NCI-H187 treated with DMSO at 0.1 percent for 48 hours (cell line): Measurements from ENCODE around the gene ATAD5.
"Not testable (repeated sequence)": the region's sequence is repeated elsewhere in the genome, so short reads cannot be mapped to it uniquely, and the experiment has no call there.

Experiments used
- DNase-seq: peaks from one replicate; lab custom pipeline; 2025; lab: John Stamatoyannopoulos, UW

The ATAD5 gene

GRCh38 chr17:30822919-30823318 is 8.8 kb upstream of the ATAD5 start:
- DNase-seq, result not testable (repeated sequence)

DNA sequence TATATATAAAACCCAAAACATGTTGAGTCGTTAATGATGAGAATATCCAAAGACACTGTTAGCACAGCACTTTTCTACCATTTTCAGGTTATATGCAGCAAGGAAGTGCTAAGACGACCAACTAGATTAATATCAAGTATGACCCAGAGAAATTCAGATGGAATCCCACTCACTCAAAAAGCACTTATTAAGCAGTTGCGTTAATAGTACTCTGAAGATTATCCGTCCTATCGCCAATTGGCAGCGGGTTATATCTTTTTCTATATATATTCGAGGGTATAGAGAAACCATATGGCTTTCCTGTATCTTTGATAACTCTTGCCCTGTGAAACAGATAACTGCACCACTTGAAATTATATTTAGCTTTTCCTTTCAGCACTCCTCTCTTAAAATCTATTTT is 8.3 kb upstream of the ATAD5 start:
- DNase-seq, result no peak

GRCh38 chr17:30824002-30824355 is 7.8 kb upstream of the ATAD5 start:
- no peak for DNase-seq

DNA sequence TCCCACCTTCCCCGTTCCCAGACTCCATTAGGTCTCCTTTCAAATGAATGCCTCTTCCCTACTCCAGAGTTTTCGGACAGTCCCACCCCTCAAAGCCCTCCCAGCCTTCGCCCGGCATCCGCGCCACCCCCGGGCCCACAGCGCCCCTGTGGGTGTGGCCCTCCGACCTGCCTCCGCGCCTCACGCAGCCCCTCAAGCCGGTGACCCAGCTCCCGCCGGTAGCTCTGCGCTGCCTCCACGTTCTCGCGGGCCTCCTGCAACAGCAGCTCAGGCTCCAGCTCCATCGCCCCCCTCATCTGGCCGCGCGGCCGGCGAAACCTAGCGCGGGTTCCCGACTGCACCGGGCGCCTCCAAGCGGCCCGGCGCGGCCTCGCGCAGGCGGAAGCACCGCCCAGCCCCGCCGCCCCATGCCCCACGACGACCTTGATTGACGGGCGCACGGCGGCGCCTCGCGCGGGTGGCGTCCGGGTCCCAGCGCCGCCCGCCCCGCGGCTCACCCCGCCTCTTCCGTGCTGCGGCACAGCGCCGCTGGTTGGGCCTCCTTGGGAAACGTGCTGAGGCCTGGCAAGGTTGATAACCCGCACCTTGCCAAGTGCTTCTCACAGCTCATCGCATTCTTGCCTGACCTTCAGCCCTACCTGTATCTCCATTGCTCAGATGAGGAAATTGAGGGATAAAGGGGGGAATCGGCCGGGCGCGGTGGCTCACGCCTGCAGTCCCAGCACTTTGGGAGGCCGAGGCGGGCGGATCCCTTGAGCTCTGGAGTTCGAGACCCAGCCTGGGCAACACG is 7.2 kb upstream of the ATAD5 start, which contains the start of gene CRLF3:
CRLF3 (minus strand) TSS at position 337 of the 790 bp plus-strand sequence; CDS start at position 296, 41 bp downstream.
- DNase-seq, result peak; percentile 58

DNA sequence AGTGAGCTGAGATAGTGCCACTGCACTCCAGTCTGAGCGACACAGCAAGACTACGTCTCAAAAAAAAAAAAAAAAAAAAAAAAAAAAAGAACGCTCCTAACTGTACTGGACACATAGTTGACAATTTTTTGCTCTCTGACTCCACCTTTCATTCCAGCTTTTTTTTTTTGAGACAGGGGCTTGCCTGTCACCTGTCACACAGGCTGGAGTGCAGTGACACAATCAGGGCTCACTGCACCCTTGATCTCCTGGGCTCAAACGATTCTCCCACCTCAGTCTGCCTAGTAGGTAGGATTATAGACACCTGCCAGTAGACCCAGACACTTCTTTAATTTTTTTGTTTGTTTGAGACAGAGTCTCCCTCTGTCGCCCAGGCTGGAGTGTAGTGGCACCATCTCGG is 4.7 kb upstream of the ATAD5 start:
- no peak for DNase-seq

DNA sequence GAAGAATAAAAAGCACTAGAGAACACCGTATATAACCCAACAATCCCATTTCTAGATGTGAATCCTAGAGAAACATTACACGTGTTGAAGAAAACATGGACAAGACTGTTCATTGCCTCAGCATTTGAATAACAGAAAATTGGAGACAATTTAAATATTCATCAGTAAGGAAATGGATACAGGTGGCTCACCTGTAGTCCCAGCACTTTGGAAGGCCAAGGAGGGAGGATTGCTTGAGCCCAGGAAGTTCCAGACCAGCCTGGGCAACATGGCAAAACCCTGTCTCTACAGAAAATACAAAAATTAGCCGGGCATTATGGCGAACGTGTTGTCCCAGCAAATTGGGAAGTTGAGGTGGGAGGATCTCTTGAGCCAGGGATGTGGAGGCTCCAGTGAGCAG is 2.7 kb upstream of the ATAD5 start:
- no peak for DNase-seq

DNA sequence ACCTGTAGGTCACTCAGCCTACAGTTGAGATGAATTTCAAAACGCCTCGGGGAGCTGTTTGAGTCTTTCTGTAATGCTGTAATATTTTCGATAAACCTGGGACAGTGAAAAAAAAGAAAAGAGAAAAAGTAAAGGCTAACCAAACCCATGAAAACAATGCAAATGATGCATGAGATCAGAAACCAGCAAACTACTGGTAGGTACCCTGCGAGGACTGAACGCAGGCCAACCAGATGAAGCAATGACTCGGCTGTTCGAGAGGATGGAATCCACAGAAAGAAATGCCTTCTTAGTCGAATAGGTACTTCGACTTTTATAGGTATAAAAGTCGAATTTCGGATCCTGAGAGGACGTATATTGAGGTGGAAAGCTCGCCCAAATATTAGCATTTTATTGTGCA is 509 bp upstream of the ATAD5 start:
- no peak for DNase-seq

- DNase-seq, result no peak
Measured at GRCh38 chr17:30832438-30833124, 815 bp downstream of the ATAD5 start.

DNA sequence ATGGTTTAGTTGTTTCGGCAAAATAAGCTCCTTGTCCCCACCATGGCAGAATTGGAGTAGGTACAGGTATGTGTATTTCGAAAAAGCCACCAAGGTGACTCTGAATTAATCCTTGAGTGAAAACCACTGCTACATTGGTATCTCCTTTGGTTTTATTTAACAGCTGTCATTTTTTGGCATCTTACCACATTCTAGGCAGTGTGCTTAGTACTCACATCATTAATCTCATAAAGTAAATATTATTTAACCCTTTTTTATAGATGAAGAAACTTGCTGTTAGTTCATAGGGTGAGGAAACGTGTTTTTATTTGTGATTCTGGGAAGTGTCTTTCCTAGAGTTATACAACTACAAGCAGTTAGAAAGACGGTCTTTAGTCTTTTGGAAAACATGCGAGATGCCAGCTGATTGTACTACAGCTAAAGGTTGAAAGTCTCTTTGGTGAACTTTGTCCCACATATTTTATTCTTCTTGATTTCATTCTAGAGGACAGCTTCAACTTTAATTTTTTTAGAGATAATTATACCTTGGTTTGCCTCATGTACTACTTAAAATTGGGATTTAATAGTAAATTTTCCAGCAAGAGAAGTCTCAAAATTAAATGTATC is 6.5 kb downstream of the ATAD5 start:
- DNase-seq, result no peak

- DNase-seq, result no peak
Measured at GRCh38 chr17:30840771-30841170, 9.0 kb downstream of the ATAD5 start.

DNA sequence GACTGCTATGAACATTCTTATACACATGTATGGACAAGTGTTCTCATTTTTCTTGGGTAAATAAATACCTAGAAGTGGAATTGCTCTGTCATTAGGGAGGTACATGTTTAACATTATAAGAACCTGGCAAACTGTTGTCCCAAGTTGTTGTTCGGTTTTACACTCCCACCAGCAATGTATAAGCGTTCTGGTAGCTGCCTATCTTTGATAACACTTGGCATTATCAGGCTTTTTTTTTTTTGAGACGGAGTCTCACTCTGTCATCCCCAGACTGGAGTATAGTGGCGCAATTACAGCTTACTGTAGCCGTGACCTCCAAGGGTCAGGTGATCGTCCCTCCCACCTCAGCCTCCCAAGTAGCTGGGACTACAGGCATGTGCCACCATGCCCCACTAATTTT is 16.3 kb downstream of the ATAD5 start:
- no peak for DNase-seq

GRCh38 chr17:30854146-30854545 is 22.4 kb downstream of the ATAD5 start:
- no peak for DNase-seq

DNA sequence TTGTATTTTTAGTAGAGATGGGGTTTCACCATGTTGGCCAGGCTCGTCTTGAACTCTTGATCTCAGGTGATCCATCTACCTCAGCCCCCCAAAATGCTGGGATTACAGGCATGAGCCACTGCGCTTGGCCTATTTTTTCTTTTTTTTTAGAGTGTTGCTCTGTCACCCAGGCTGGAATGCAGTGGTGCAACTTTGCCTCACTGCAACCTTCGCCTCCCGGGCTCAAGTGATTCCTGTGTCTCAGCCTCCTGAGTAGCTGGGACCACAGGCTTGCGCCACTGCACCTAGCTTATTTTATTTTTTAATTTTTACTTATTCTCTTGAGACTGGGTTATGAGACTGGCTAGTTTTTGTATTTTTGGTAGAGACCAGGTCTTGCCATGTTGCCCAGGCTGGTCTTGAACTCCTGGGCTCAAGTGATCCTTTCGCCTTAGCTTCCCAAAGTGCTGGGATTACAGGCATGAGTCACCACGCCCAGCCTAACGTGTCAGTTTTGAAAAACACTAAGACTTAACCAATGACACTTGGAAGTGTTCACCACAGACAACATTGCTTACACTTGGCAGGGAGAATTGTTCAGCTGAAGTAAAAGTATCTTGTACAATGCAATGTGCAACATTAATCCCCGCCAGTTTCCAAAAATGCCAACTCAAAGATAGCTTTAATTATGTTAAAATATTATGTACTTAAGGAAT is 26.9 kb downstream of the ATAD5 start:
- DNase-seq, result no peak

DNA sequence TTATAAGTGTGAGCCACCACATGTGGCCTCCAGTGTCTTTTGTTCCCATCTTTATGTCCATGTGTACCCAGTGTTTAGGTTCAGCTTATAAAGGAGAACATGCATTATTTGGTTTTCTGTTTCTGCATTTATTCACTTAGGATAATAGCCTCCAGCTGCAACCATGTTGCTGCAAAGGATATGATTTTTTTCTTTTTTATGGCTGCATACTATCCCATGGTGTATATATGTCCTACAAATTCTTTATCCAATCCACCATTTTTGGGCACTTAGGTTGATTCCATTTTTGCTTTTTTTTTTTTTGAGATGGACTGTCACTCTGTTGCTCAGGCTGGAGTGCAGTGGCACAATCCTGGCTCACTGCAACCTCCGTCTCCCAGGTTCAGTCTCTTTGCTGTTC is 32.9 kb downstream of the ATAD5 start:
- no peak for DNase-seq

- no peak for DNase-seq
Measured at GRCh38 chr17:30869005-30869404, 37.2 kb downstream of the ATAD5 start.

- DNase-seq, result no peak
Measured at GRCh38 chr17:30886187-30886586, 54.4 kb downstream of the ATAD5 start.

DNA sequence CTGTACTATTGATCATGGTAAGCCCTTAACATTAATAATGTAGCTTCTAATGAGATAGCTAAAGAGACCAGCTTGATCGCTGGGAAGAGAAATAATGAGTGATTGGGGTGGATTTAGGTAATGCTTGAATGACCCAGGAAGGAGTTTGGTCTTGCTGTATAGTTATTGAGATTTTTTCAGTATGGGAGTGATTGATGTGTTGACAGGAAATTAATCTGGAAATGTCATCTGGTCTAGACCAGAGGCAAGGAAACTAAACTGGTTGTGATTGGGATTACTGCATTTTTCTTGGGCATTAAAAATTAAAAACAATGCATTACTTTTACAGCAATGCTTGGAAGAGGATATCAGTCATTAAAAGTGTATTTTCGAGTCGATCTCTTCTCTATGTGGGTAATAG is 62.5 kb downstream of the ATAD5 start:
- DNase-seq, result no peak

- DNase-seq, result no peak
Measured at GRCh38 chr17:30897311-30897710, 65.5 kb downstream of the ATAD5 start.

DNA sequence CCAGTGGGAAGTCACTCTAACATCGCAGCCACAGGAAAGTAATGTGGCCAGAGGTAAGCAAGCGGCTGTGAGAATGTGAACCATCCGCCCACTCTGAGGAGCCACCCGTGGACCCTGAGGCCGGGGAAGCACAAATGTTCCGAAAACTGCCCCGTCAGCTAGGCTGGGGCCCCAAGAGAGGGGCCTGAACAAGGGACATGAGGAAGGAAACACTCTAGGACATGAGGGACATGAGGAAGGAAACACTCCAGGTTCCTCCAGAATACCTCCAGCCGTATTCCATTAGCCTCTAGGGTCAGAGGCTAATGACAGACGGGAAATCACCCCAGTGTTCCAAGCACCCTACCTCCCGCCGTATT is 74.0 kb downstream of the ATAD5 start:
- DNase-seq, result no peak

- peak; percentile 11 for DNase-seq
Measured at GRCh38 chr17:30906101-30906911, 74.5 kb downstream of the ATAD5 start, which contains the start of gene TEFM. TEFM (minus strand) TSS chr17:30906238; CDS start chr17:30906198, 40 bp downstream.

- DNase-seq, result no peak
Measured at GRCh38 chr17:30908717-30909420, 77.1 kb downstream of the ATAD5 start.
